Nephron progenitor cell (in vitro differentiated cells): ENCODE data around the gene PITPNC1.
A peak's percentile ranks its signal among the peaks of the same experiment; 100 is the strongest.
"Not testable (repeated sequence)": the region's sequence is repeated elsewhere in the genome, so short reads cannot be mapped to it uniquely, and the experiment has no call there.

Source experiments
- DNase-seq: peaks from one replicate; pipeline ENCODE4 v3.0.0; 2021
- H3K27ac Mint-ChIP-seq: 2 replicates; pipeline ENCODE4 v1.8.0; 2021; ENCODE audit warnings: mild to moderate bottlenecking, moderate library complexity, mixed read lengths
- H3K27me3 Mint-ChIP-seq: 2 replicates; pipeline ENCODE4 v1.8.0; 2021; ENCODE audit warnings: mild to moderate bottlenecking, low read depth, mixed read lengths; ENCODE audit not compliant: poor library complexity
- H3K36me3 Mint-ChIP-seq: 2 replicates; pipeline ENCODE4 v1.8.0; 2021; ENCODE audit warnings: low read depth, mixed read lengths
- H3K4me1 Mint-ChIP-seq: 2 replicates; pipeline ENCODE4 v1.8.0; 2021; ENCODE audit warnings: mixed read lengths
- H3K4me3 Mint-ChIP-seq: 2 replicates; pipeline ENCODE4 v1.8.0; 2021; ENCODE audit warnings: mild to moderate bottlenecking, moderate library complexity, mixed read lengths
- H3K9me3 Mint-ChIP-seq: 2 replicates; pipeline ENCODE4 v1.8.0; 2021; ENCODE audit warnings: mild to moderate bottlenecking, moderate library complexity, mixed read lengths
- CTCF ChIP-seq: fragments of 200-600 bp; sonication (generic); IDR thresholded peaks from 2 replicates; pipeline ENCODE4 v1.5.0; 2021; ENCODE audit warnings: antibody characterized with exemption

PITPNC1 gene

GRCh38 chr17:67623767-67624166 lies 246.7 kb downstream of the PITPNC1 start:
- H3K36me3 Mint-ChIP-seq, result peaks cover 4% of the 10 kb centered on the region
- TF ChIP-seq CTCF, result no peak

GRCh38 chr17:67624886-67625656 lies 248.0 kb downstream of the PITPNC1 start:
- Mint-ChIP-seq H3K27me3 (peaks cover 10% of the 10 kb centered on the region), H3K36me3 (peaks cover 4% of the 10 kb centered on the region), H3K4me1 (peaks cover 36% of the 10 kb centered on the region), H3K4me3 (no peak overlapping the region), H3K9me3 (peaks cover 11% of the 10 kb centered on the region), H3K27ac (peak overlapping the region; percentile 92)
- no peak for TF ChIP-seq CTCF
- peak; percentile 31 for DNase-seq

More at GRCh38 chr17:67623767-67624166, 246.7 kb downstream of the PITPNC1 start:
- DNase-seq, result no peak
- Mint-ChIP-seq H3K27ac (no peak overlapping the region), H3K9me3 (peaks cover 11% of the 10 kb centered on the region), H3K4me1 (peaks cover 36% of the 10 kb centered on the region), H3K4me3 (no peak overlapping the region), H3K27me3 (peaks cover 10% of the 10 kb centered on the region)

- H3K4me1 Mint-ChIP-seq, result peaks cover 27% of the 10 kb centered on the region
- no peak for DNase-seq
- no peak for TF ChIP-seq CTCF
- H3K36me3 Mint-ChIP-seq, result peaks cover 4% of the 10 kb centered on the region
- H3K4me3 Mint-ChIP-seq, result no peak overlapping the region
- peaks cover 6% of the 10 kb centered on the region for H3K27me3 Mint-ChIP-seq
- no peak overlapping the region for H3K27ac Mint-ChIP-seq
- H3K9me3 Mint-ChIP-seq, result peaks cover 11% of the 10 kb centered on the region
Measured at GRCh38 chr17:67625971-67626370, 248.9 kb downstream of the PITPNC1 start.

- Mint-ChIP-seq H3K27ac (no peak overlapping the region), H3K4me1 (peaks cover 30% of the 10 kb centered on the region), H3K36me3 (peaks cover 4% of the 10 kb centered on the region), H3K4me3 (no peak overlapping the region), H3K27me3 (peaks cover 6% of the 10 kb centered on the region), H3K9me3 (peaks cover 11% of the 10 kb centered on the region)
- TF ChIP-seq CTCF, result no peak
- DNase-seq, result no peak
Measured at GRCh38 chr17:67628580-67629013, 251.5 kb downstream of the PITPNC1 start.

- Mint-ChIP-seq H3K27me3 (peaks cover 4% of the 10 kb centered on the region), H3K4me3 (no peak overlapping the region), H3K9me3 (peaks cover 11% of the 10 kb centered on the region), H3K27ac (no peak overlapping the region), H3K36me3 (peaks cover 11% of the 10 kb centered on the region), H3K4me1 (peaks cover 35% of the 10 kb centered on the region)
- peak; percentile 22 for TF ChIP-seq CTCF
- DNase-seq, result no peak
Measured at GRCh38 chr17:67629971-67630320, 252.9 kb downstream of the PITPNC1 start.

- Mint-ChIP-seq H3K9me3 (peaks cover 11% of the 10 kb centered on the region), H3K36me3 (peaks cover 11% of the 10 kb centered on the region), H3K4me1 (peaks cover 33% of the 10 kb centered on the region)
- H3K27ac Mint-ChIP-seq, DNase-seq, H3K27me3 Mint-ChIP-seq, H3K4me3 Mint-ChIP-seq: not testable (repeated sequence)
Measured at GRCh38 chr17:67630836-67631235, 253.8 kb downstream of the PITPNC1 start.
